Rectal smooth muscle tissue (tissue), 1 donor: ENCODE results near the gene MOV10L1.

Experiments used
- H3K27ac ChIP-seq: one replicate; pipeline ENCODE4 v1.7.0; 2013; ENCODE audit warnings: low read depth, low read length, inconsistent platforms
- H3K27me3 ChIP-seq: one replicate; pipeline ENCODE4 v1.7.0; 2013; ENCODE audit warnings: low read length; ENCODE audit not compliant: control insufficient read depth, insufficient read depth
- H3K36me3 ChIP-seq: one replicate; pipeline ENCODE4 v1.7.0; 2013; ENCODE audit warnings: low read length; ENCODE audit not compliant: control insufficient read depth, insufficient read depth
- H3K4me1 ChIP-seq: one replicate; pipeline ENCODE4 v1.7.0; 2013; ENCODE audit warnings: low read length; ENCODE audit not compliant: control insufficient read depth, insufficient read depth
- H3K4me3 ChIP-seq: one replicate; pipeline ENCODE4 v1.7.0; 2013; ENCODE audit warnings: low read length
- H3K9ac ChIP-seq: one replicate; pipeline ENCODE4 v1.7.0; 2013; ENCODE audit warnings: low read length

MOV10L1 gene

DNA sequence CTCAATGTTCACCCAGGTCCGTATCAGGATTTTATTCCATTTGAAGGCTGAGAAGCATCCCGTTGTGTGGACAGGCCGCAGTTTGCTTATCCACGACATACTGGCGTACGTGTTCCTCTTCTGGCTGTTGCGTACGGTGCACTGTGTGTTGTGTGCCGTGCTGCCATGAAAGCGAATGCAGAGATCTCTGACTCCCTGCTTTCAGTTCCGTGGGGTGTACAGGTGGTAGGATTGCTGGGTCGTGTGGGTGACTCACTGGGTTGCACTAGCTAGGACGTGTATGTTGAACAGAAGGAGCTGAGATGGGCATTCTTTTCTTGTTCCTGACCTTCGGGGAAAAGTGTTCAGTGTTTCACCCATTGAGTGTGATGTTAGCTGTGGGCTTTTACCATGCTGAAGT lies 121.3 kb downstream of the MOV10L1 start:
- H3K4me3 ChIP-seq, result no peak overlapping the region
- H3K4me1 ChIP-seq, result no peaks in the 10 kb centered on the region
- H3K36me3 ChIP-seq, result peaks cover 21% of the 10 kb centered on the region
- H3K27me3 ChIP-seq, result no peaks in the 10 kb centered on the region
- no peak overlapping the region for H3K9ac ChIP-seq
- H3K27ac ChIP-seq, result no peak overlapping the region
